ENCODE data around the gene CDC42EP3. TPM values are rescaled to one million over a fixed set of nuclear protein-coding genes. Genes with fewer than 3 reads are reported as not detected.

The CDC42EP3 gene
- polyA plus RNA-seq, 1 donor from 2014 or later = 25.2 TPM

GRCh38 chr2:37648331-37649011 lies 23.0 kb downstream of the CDC42EP3 start:
- no peak overlapping the region for H3K9ac ChIP-seq (ENCODE audit: low read length)
- H3K9me2 ChIP-seq (ENCODE audit: insufficient read depth, low read length) = no peaks in the 10 kb centered on the region
- peaks cover 14% of the 10 kb centered on the region for H3K36me3 ChIP-seq (ENCODE audit: insufficient read depth, low read length)
- no peak overlapping the region for H3K4me2 ChIP-seq (ENCODE audit: low read length)
- no peak for TF ChIP-seq TAF1 (IDR thresholded peaks at IDR 0.05; ENCODE audit: low read depth)
- no peak for TF ChIP-seq SMC3 (conservative IDR thresholded peaks at IDR 0.05; ENCODE audit: poor library complexity)
- TF ChIP-seq EZH2 (IDR thresholded peaks at IDR 0.05; ENCODE audit: borderline replicate concordance, insufficient read depth, low read length, poor library complexity, severe bottlenecking) = no peak
- TF ChIP-seq POLR2AphosphoS5 (IDR thresholded peaks at IDR 0.05) = no peak
- TF ChIP-seq MXI1 (conservative IDR thresholded peaks at IDR 0.05; ENCODE audit: poor library complexity, severe bottlenecking) = no peak
- TF ChIP-seq EP300 (conservative IDR thresholded peaks at IDR 0.05; ENCODE audit: poor library complexity, severe bottlenecking) = no peak
- no peak for TF ChIP-seq RAD21 (conservative IDR thresholded peaks at IDR 0.05)
- TF ChIP-seq, protein P1, sequence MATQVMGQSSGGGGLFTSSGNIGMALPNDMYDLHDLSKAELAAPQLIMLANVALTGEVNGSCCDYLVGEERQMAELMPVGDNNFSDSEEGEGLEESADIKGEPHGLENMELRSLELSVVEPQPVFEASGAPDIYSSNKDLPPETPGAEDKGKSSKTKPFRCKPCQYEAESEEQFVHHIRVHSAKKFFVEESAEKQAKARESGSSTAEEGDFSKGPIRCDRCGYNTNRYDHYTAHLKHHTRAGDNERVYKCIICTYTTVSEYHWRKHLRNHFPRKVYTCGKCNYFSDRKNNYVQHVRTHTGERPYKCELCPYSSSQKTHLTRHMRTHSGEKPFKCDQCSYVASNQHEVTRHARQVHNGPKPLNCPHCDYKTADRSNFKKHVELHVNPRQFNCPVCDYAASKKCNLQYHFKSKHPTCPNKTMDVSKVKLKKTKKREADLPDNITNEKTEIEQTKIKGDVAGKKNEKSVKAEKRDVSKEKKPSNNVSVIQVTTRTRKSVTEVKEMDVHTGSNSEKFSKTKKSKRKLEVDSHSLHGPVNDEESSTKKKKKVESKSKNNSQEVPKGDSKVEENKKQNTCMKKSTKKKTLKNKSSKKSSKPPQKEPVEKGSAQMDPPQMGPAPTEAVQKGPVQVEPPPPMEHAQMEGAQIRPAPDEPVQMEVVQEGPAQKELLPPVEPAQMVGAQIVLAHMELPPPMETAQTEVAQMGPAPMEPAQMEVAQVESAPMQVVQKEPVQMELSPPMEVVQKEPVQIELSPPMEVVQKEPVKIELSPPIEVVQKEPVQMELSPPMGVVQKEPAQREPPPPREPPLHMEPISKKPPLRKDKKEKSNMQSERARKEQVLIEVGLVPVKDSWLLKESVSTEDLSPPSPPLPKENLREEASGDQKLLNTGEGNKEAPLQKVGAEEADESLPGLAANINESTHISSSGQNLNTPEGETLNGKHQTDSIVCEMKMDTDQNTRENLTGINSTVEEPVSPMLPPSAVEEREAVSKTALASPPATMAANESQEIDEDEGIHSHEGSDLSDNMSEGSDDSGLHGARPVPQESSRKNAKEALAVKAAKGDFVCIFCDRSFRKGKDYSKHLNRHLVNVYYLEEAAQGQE (IDR thresholded peaks at IDR 0.05; ENCODE audit: borderline replicate concordance) = no peak
- TF ChIP-seq, protein P2, sequence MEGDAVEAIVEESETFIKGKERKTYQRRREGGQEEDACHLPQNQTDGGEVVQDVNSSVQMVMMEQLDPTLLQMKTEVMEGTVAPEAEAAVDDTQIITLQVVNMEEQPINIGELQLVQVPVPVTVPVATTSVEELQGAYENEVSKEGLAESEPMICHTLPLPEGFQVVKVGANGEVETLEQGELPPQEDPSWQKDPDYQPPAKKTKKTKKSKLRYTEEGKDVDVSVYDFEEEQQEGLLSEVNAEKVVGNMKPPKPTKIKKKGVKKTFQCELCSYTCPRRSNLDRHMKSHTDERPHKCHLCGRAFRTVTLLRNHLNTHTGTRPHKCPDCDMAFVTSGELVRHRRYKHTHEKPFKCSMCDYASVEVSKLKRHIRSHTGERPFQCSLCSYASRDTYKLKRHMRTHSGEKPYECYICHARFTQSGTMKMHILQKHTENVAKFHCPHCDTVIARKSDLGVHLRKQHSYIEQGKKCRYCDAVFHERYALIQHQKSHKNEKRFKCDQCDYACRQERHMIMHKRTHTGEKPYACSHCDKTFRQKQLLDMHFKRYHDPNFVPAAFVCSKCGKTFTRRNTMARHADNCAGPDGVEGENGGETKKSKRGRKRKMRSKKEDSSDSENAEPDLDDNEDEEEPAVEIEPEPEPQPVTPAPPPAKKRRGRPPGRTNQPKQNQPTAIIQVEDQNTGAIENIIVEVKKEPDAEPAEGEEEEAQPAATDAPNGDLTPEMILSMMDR (IDR thresholded peaks at IDR 0.05; ENCODE audit: poor library complexity, severe bottlenecking) = no peak
- H4K20me1 ChIP-seq (ENCODE audit: insufficient read depth) = no peaks in the 10 kb centered on the region
- H3K79me2 ChIP-seq (replicated peaks; ENCODE audit: insufficient read depth, low read length) = peaks cover 24% of the 10 kb centered on the region
- H3K27ac ChIP-seq (ENCODE audit: low read length) = no peak overlapping the region
- no peaks in the 10 kb centered on the region for H3F3A ChIP-seq (ENCODE audit: insufficient read depth, low read length, poor library complexity, severe bottlenecking)
- no peaks in the 10 kb centered on the region for H3K9me3 ChIP-seq (ENCODE audit: low read length)
- H3K4me3 ChIP-seq (ENCODE audit: low read length) = no peak overlapping the region
- H3K27me3 ChIP-seq (ENCODE audit: insufficient read depth, low read depth, low read length) = no peaks in the 10 kb centered on the region
- H2AFZ ChIP-seq (ENCODE audit: low read depth, low read length) = no peak overlapping the region

- no peak overlapping the region for H2AFZ ChIP-seq (ENCODE audit: low read depth, low read length)
- no peak overlapping the region for H3K4me3 ChIP-seq (ENCODE audit: low read length)
- no peak overlapping the region for H3K27ac ChIP-seq (ENCODE audit: low read length)
- no peaks in the 10 kb centered on the region for H3K9me2 ChIP-seq (ENCODE audit: insufficient read depth, low read length)
- H3K9me3 ChIP-seq (ENCODE audit: low read length) = no peaks in the 10 kb centered on the region
- peaks cover 24% of the 10 kb centered on the region for H3K79me2 ChIP-seq (replicated peaks; ENCODE audit: insufficient read depth, low read length)
- no peaks in the 10 kb centered on the region for H3F3A ChIP-seq (ENCODE audit: insufficient read depth, low read length, poor library complexity, severe bottlenecking)
- H4K20me1 ChIP-seq (ENCODE audit: insufficient read depth) = no peaks in the 10 kb centered on the region
- H3K36me3 ChIP-seq (ENCODE audit: insufficient read depth, low read length) = peaks cover 14% of the 10 kb centered on the region
- no peak overlapping the region for H3K4me2 ChIP-seq (ENCODE audit: low read length)
- TF ChIP-seq RAD21 (conservative IDR thresholded peaks at IDR 0.05) = no peak
- TF ChIP-seq EP300 (conservative IDR thresholded peaks at IDR 0.05; ENCODE audit: poor library complexity, severe bottlenecking) = no peak
- TF ChIP-seq SMC3 (conservative IDR thresholded peaks at IDR 0.05; ENCODE audit: poor library complexity) = no peak
- no peak for TF ChIP-seq TAF1 (IDR thresholded peaks at IDR 0.05; ENCODE audit: low read depth)
- TF ChIP-seq, protein P1 (IDR thresholded peaks at IDR 0.05; ENCODE audit: borderline replicate concordance) = no peak
- TF ChIP-seq EZH2 (IDR thresholded peaks at IDR 0.05; ENCODE audit: borderline replicate concordance, insufficient read depth, low read length, poor library complexity, severe bottlenecking) = no peak
- TF ChIP-seq POLR2AphosphoS5 (IDR thresholded peaks at IDR 0.05) = no peak
- TF ChIP-seq, protein P2 (IDR thresholded peaks at IDR 0.05; ENCODE audit: poor library complexity, severe bottlenecking) = no peak
- TF ChIP-seq MXI1 (conservative IDR thresholded peaks at IDR 0.05; ENCODE audit: poor library complexity, severe bottlenecking) = no peak
- H3K9ac ChIP-seq (ENCODE audit: low read length) = no peak overlapping the region
- no peaks in the 10 kb centered on the region for H3K27me3 ChIP-seq (ENCODE audit: insufficient read depth, low read depth, low read length)
Observed at GRCh38 chr2:37647971-37648330, 23.5 kb downstream of the CDC42EP3 start.

Measured in neural cell (in vitro differentiated cells).